NCI-H2029 treated with DMSO at 0.1 percent for 48 hours (cell line): ENCODE data around the gene ZDHHC17.
A peak's percentile ranks its signal among the peaks of the same experiment; 100 is the strongest.
"Not testable (repeated sequence)": the region's sequence is repeated elsewhere in the genome, so short reads cannot be mapped to it uniquely, and the experiment has no call there.

Experiments
- DNase-seq: peaks from one replicate; lab custom pipeline; 2025; lab: John Stamatoyannopoulos, UW

Gene ZDHHC17, protein sequence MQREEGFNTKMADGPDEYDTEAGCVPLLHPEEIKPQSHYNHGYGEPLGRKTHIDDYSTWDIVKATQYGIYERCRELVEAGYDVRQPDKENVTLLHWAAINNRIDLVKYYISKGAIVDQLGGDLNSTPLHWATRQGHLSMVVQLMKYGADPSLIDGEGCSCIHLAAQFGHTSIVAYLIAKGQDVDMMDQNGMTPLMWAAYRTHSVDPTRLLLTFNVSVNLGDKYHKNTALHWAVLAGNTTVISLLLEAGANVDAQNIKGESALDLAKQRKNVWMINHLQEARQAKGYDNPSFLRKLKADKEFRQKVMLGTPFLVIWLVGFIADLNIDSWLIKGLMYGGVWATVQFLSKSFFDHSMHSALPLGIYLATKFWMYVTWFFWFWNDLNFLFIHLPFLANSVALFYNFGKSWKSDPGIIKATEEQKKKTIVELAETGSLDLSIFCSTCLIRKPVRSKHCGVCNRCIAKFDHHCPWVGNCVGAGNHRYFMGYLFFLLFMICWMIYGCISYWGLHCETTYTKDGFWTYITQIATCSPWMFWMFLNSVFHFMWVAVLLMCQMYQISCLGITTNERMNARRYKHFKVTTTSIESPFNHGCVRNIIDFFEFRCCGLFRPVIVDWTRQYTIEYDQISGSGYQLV

GRCh38 chr12:76763746-76764675, at the start of gene ZDHHC17:
ZDHHC17 (plus strand) TSS chr12:76764115; CDS start chr12:76764237, 122 bp downstream.
- DNase-seq: peak; percentile 67

GRCh38 chr12:76714415-76714814, 49.5 kb upstream of the ZDHHC17 start:
- no peak for DNase-seq

DNA sequence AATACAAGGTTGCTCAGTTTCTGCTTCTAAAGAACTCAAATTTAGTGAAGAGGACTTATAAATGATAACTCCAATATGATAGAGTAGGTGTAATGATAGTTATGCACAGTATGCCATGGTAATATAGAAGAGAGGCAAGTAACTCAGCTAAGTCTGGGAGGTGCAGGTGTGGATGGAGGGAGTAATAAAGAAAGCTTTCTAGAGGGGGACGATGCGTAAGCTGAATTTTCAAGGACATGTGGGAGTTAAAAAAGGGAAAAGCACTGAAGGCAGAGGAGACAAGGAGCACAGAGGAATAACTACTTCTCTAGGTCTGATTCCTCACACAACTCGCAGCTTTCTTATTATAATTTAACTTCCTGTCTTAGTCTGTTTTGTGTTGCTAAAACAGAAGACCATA, 49.1 kb upstream of the ZDHHC17 start:
- DNase-seq: no peak

GRCh38 chr12:76715332-76715731, 48.6 kb upstream of the ZDHHC17 start:
- DNase-seq: no peak

DNA sequence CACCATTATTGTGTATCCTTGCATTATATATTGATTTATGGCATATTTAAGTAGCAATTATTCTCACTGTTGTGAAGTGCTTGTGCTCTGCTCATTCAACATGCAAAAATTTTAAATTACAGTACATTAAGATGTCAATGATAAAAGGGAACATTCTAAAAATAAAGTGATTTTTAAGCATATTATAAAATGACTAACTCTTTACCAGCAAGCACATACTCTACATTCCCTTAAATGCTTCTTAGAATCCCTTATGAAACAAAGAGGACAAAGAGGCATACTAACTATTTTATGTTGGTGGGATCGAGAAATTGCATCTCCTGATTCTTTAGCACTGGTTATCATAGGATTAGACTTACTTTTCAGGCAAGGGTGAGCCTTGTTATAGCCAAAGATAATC, 46.6 kb upstream of the ZDHHC17 start:
- DNase-seq: no peak

DNA sequence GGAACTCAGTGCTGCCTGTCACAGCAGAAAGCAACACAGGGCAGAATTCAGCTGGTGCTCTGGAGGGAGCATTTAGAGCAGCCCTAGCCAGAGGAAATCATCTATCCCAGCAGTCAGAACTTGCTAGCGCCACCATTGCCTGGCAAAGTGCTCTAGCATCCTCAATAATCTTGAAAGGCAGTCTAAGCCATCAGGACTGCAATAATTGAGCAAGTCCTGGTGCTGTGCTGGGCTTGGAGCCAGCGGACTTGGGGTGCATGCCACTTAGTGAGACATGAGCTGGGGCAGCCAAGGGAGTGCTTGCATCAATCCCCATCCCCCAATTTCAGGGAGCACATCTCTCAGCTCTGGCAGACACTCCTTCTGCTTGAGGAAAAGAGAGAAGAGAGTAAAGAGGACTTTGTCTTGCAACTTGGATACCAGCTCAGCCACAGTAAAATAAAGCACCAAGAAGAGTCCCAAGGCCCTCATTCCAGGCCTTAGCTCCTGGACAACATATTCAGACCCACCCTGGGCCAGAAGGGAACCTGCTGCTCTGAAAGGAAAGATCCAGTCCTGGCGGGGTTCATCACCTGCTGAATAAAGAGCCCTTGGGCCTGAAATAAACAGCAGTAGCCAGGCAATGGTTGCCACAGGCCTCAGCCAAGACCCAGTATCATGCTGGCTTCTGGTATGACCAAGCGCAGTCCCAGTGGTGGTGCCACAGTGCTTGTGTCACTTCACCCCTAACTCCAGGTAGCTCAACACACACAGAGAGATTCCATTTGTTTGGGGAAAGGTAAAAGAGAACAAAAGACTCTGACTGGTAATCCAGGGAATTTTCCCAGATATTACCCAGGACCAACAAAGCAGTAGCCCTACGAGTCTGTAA, 44.5 kb upstream of the ZDHHC17 start:
- no peak for DNase-seq

DNA sequence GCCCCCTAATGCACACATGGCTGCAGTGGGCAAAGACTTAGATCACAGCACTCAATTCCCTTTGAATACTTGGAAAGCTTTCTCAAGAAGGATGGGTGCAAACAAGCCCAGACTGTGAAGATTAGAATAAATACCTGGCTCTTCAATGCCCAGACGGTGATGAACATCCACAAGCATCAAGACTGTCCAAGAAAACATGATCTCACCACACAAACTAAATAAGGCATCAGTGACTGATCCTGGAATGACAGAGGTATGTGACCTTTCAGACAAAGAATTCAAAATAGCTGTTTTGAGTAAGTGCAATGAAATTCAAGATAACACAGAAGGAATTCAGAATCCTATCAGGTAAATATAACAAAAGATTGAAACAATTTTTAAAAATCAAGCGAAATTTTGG, 43.8 kb upstream of the ZDHHC17 start:
- DNase-seq: no peak

DNA sequence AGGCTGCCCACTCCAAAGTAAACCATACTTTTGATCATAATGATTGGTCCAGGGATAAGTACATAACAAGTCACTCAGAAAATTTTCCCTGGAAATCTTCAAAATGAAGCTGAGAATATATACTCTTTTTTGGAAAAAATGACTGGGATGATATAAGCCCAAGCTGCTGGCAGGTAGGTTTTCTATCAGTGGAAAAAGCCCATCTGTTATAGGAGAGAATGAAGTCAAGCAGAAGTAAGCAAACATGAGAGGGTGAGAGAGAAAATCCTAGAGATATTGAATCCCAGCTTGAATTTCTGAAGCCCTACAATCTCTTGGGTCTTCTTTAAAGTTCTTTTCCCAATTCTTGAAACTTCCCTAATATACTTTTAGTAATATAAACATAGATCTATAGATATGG, 37.3 kb upstream of the ZDHHC17 start:
- DNase-seq: no peak

GRCh38 chr12:76732188-76732587, 31.7 kb upstream of the ZDHHC17 start:
- not testable (repeated sequence) for DNase-seq

DNA sequence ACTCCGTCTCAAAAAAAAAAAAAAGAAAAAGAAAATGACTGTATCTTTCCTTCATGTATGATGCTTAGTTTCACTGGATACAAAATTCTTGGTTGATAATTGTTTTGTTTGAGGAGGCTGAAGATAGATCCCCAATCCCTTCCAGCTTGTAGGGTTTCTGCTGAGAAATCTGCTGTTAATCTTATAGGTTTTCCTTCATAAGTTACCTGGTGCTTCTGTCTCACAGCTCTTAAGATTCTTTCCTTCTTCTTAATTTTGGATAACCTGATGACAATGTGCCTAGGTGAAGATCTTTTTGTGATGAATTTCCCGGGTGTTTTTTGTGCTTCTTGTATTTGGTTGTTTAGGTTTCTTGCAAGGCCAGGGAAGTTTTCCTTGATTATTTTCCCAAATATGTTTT, 26.2 kb upstream of the ZDHHC17 start:
- DNase-seq: not testable (repeated sequence)

GRCh38 chr12:76738824-76739579, 24.9 kb upstream of the ZDHHC17 start:
- no peak for DNase-seq

DNA sequence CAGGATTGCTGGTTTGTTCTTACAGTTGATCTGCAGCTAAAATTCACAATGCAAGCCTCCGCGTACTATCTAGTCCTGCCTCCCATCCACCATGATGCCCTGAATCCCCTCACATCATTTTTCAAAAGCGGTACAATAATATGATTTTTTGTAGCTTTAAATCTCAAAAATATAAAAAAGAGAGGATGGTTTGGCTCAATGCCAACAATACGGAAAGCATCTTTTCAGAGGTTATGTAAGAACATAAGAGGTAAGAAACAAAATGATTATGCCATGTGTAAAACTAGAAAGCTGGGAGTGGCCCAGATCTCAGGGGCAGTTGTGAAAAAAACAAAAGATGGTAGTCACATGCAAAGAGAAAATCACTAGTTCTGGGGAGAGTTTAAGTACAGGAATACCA, 24.0 kb upstream of the ZDHHC17 start:
- no peak for DNase-seq

GRCh38 chr12:76740501-76740900, 23.4 kb upstream of the ZDHHC17 start:
- DNase-seq: no peak

DNA sequence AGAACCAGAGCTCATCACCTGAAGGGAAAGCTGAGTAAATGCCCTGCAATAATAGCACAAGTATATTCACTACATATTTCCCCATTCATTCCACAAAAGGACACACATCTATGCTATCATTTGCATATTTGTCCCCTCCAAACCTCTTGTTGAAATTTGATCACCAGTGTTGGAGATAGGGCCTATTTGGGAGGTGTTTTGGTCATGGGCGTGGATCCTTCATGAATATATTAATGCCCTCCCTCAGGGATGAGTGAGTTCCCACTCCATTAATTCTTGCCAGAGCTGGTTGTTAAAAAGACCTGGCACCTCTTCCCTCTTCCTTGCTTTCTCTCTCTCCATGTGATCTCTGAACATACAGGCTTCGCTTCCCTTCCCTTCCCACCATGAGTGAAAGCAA, 18.6 kb upstream of the ZDHHC17 start:
- DNase-seq: no peak

DNA sequence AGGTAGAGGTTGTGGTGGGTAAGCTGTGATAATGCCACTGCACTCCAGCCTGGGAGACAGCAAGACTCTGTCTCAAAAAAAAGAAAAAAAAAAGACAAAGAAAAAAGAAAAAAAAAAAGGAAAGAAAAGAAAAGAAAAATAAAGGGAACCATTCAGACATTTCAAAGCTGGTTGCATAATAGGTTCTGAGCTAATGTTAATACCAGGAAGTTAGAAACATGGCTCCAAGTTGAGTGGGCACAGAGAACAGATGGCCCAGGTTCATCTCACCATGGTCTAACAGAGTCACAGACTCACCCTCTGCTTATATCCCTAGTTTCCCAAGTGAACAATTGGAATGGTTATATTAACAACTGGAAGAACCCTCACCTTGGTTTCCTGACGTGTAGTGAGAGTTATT, 17.4 kb upstream of the ZDHHC17 start:
- no peak for DNase-seq

GRCh38 chr12:76747245-76747644, 16.7 kb upstream of the ZDHHC17 start:
- DNase-seq: no peak

DNA sequence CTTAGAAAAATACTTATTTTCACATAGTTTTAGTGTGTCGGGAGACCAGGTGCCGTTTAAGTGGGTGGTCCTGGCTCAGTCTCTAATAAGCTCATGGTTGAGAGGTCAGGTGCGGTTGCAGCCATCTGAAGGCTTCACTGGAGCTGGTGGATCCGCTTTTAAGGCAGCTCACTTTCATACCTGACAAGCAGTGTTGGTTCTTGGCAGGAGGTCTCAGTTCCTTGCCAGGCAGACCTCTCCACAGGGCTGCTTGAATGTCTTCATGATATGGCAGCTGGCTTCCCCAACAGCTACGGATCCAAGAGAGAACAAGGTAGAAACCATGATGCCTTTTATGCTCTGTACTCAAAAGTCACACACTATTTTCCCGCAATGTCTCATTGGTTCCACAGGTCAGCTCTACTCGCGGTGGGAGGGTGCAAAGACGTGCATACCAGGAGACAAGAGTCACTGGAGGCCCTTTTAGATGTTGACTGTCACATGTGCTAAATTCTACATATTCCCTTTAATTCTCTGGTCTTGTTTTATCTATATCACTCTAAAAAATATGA, 8.0 kb upstream of the ZDHHC17 start:
- no peak for DNase-seq

GRCh38 chr12:76757694-76758093, 6.2 kb upstream of the ZDHHC17 start:
- no peak for DNase-seq

- DNase-seq: no peak
Observed at GRCh38 chr12:76762601-76762980, 1.3 kb upstream of the ZDHHC17 start.

DNA sequence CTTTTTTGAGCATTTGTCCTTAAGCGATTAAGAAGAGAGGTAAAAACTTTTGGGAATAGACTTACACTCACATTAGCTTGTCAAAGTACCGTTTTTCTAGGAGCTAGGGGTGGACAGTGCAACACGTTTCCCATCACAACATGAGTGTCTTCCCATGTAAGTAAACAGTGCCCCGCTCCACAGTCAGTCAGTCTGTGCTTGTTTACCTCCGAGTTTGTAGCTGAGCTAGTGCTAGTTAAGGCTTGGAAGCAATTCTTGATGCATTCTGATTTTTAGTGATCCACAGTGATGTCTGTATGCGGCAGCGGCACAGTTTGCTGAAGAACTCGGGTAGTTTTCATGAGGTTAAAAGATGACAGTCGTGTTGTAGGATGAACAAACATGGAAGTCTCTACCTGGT, 941 bp downstream of the ZDHHC17 start:
- DNase-seq: no peak

DNA sequence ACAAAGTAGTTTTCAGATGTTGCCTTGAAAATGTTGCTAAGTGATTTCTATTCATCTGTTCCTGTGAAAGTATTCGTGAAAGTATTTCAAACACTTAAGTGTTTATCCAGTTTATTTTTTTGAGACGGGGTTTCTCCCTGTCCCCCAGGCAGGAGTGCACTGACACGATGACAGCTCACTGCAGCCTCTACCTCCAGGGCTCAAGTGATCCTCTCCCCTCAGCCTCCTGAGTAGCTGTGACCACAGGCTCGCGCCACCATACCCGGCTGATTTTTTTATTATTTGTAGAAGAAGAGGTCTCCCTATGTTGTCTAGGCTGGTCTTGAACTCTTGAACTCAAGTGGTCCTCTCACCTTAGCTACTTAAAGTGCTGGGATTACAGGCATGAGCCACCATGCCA, 1.7 kb downstream of the ZDHHC17 start:
- no peak for DNase-seq
